Measurements from ENCODE around the gene TBL1X. TPM values are rescaled to one million over a fixed set of nuclear protein-coding genes. Genes with fewer than 3 reads are reported as not detected.

Gene TBL1X
- total RNA-seq, 1 experiment from 2014 or later = 17.6 TPM

DNA sequence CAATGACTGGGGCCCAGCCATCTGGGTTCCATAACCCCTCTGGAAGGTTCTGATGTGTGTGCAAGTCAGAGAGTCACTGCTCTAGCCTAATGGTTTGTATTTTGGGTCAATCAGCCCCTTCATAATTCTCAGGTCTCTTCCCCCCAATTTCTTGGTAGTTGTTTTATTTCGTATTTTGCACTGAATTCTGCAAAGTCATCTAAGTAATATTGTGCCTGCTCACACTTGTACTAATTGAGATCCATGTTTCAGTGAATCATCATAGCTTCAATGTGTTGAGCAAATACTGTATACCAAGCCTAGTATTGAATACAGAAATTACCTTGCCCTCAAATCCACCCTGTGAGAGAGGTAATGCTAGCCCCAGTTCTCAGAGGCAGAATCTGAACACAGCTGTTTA, 28.0 kb upstream of the TBL1X start:
- Histone ChIP-seq H3K4me2 (no peak overlapping the region), H3K4me1 (replicated peaks; ENCODE audit: insufficient read depth) (peaks cover 3% of the 10 kb centered on the region; the same call in 1 of the 2 replicates), H3K9me2 (ENCODE audit: insufficient read depth) (no peaks in the 10 kb centered on the region), H4K20me1 (ENCODE audit: insufficient read depth) (no peaks in the 10 kb centered on the region), H3K9me3 (ENCODE audit: insufficient read depth, low read depth) (no peaks in the 10 kb centered on the region), H3K79me2 (ENCODE audit: low read depth) (no peaks in the 10 kb centered on the region), H3K27ac (no peak overlapping the region), H3K4me3 (no peak overlapping the region), H3K36me3 (ENCODE audit: low read depth) (no peaks in the 10 kb centered on the region), H3F3A (ENCODE audit: insufficient read depth, low read depth) (no peaks in the 10 kb centered on the region), H3K27me3 (ENCODE audit: insufficient read depth, low read depth) (no peaks in the 10 kb centered on the region), H2AFZ (no peak overlapping the region)
- ChIA-PET POLR2A (ENCODE audit: unreplicated experiment) (no interaction called here), CTCF (no interaction called here)
- no peak for DNase-seq
- BruUV-seq (replicated peaks) = no TSS peak
- intact Hi-C loops (cut with micrococcal nuclease; ENCODE audit: unreplicated experiment) = no loop called here
- TF ChIP-seq, protein P1, sequence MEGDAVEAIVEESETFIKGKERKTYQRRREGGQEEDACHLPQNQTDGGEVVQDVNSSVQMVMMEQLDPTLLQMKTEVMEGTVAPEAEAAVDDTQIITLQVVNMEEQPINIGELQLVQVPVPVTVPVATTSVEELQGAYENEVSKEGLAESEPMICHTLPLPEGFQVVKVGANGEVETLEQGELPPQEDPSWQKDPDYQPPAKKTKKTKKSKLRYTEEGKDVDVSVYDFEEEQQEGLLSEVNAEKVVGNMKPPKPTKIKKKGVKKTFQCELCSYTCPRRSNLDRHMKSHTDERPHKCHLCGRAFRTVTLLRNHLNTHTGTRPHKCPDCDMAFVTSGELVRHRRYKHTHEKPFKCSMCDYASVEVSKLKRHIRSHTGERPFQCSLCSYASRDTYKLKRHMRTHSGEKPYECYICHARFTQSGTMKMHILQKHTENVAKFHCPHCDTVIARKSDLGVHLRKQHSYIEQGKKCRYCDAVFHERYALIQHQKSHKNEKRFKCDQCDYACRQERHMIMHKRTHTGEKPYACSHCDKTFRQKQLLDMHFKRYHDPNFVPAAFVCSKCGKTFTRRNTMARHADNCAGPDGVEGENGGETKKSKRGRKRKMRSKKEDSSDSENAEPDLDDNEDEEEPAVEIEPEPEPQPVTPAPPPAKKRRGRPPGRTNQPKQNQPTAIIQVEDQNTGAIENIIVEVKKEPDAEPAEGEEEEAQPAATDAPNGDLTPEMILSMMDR (conservative IDR thresholded peaks at IDR 0.05) = no peak
- TF ChIP-seq EZH2 (IDR thresholded peaks at IDR 0.05; ENCODE audit: low read depth) = no peak

DNA sequence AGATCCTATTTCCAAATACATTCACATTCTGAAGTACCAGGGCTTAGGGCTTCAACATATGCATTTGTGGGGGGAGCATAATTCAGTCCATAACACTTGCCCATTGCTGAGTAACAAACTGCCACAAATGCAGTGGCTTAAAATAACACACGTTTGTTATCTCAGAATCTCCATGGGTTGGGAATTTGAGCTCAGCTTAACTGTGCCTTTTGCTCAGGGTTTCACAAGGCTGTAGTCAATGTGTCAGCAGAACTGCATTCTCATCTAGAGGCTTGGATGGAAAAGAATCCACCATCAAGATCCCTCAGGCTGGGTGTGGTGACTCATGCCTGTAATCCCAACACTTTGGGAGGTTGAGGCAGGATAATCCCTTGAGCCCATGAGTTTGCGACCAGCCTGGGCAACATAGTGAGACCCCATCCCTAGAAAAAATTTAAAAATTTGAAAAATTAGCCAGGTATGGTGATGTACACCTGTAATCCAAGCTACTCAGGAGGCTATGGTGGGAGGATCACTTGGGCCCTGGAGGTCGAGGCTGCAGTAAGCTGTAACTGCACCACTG, 25.8 kb upstream of the TBL1X start:
- ChIA-PET CTCF (no interaction called here), POLR2A (ENCODE audit: unreplicated experiment) (no interaction called here)
- no peaks in the 10 kb centered on the region for H3K79me2 ChIP-seq (ENCODE audit: low read depth)
- TF ChIP-seq, protein P1 (conservative IDR thresholded peaks at IDR 0.05) = no peak
- TF ChIP-seq EZH2 (IDR thresholded peaks at IDR 0.05; ENCODE audit: low read depth) = no peak
- intact Hi-C loops (cut with micrococcal nuclease; ENCODE audit: unreplicated experiment) = no loop called here
- H3K9me3 ChIP-seq (ENCODE audit: insufficient read depth, low read depth) = no peaks in the 10 kb centered on the region
- no peak overlapping the region for H3K4me3 ChIP-seq
- H3K27me3 ChIP-seq (ENCODE audit: insufficient read depth, low read depth) = no peaks in the 10 kb centered on the region
- peak in 1 of 2 experiments; percentile 41 for DNase-seq
- H3K9me2 ChIP-seq (ENCODE audit: insufficient read depth) = no peaks in the 10 kb centered on the region
- H3K36me3 ChIP-seq (ENCODE audit: low read depth) = no peaks in the 10 kb centered on the region
- no peak overlapping the region for H2AFZ ChIP-seq
- no peaks in the 10 kb centered on the region for H3F3A ChIP-seq (ENCODE audit: insufficient read depth, low read depth)
- no peak overlapping the region for H3K4me2 ChIP-seq
- H4K20me1 ChIP-seq (ENCODE audit: insufficient read depth) = no peaks in the 10 kb centered on the region
- H3K27ac ChIP-seq = no peak overlapping the region
- peaks cover 3% of the 10 kb centered on the region; the same call in 1 of the 2 replicates for H3K4me1 ChIP-seq (replicated peaks; ENCODE audit: insufficient read depth)
- BruUV-seq (replicated peaks) = no TSS peak

DNA sequence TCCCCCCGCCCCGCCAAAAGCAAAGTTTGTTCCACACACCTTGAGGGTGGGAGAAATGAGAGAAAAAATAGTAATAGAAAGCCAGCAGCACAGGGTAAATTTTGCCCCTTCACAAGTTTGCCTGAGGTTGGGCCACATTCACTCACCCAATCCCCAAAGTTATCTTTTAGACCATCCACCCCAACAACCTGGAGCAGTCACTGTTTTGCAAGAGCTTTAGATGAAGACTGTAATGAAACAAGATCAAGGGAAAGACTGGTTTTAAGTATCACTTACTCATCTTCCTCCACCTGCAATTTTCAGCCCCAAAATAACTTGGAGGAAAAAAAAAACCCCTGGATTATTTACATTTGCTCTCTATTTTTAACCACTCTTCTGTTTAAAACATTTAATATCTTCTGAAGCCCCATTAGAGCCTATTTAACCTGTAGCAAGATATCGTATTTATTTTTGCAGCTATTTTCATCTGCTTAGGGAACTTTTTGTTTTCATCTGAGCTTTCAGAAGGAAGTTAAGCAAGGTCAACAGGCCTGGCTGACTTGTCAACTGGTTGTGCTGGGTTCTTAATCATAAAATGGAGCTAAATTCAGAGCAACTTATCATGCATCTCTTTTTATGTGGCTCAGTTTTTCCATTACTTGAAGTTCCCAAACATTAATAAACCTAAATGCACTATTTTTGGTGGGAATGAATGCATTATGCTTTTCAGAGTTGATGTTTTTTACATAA, 24.6 kb upstream of the TBL1X start:
- no peaks in the 10 kb centered on the region for H3K36me3 ChIP-seq (ENCODE audit: low read depth)
- no peak overlapping the region for H3K4me3 ChIP-seq
- H2AFZ ChIP-seq = no peak overlapping the region
- no peaks in the 10 kb centered on the region for H3F3A ChIP-seq (ENCODE audit: insufficient read depth, low read depth)
- BruUV-seq (replicated peaks) = no TSS peak
- peaks cover 3% of the 10 kb centered on the region; the same call in 1 of the 2 replicates for H3K4me1 ChIP-seq (replicated peaks; ENCODE audit: insufficient read depth)
- no peaks in the 10 kb centered on the region for H3K79me2 ChIP-seq (ENCODE audit: low read depth)
- ChIA-PET POLR2A (ENCODE audit: unreplicated experiment) (interaction anchor here (0.7 kb wide), 1 partner anchor 11 kb away, joined by 3 read pairs; no protein-coding TSS in a partner anchor), CTCF (no interaction called here)
- H3K27me3 ChIP-seq (ENCODE audit: insufficient read depth, low read depth) = no peaks in the 10 kb centered on the region
- no peak overlapping the region for H3K27ac ChIP-seq
- no peak for DNase-seq
- no peaks in the 10 kb centered on the region for H4K20me1 ChIP-seq (ENCODE audit: insufficient read depth)
- no peaks in the 10 kb centered on the region for H3K9me3 ChIP-seq (ENCODE audit: insufficient read depth, low read depth)
- no peaks in the 10 kb centered on the region for H3K9me2 ChIP-seq (ENCODE audit: insufficient read depth)
- peak overlapping the region; percentile 3; the same call in 1 of the 2 replicates for H3K4me2 ChIP-seq
- intact Hi-C loops (cut with micrococcal nuclease; ENCODE audit: unreplicated experiment) = no loop called here
- TF ChIP-seq EZH2 (IDR thresholded peaks at IDR 0.05; ENCODE audit: low read depth) = no peak
- TF ChIP-seq, protein P1 (conservative IDR thresholded peaks at IDR 0.05) = no peak

Data from PC-9 (cell line).